HCT116 (cell line): ENCODE results near the gene DERA. TPM values are rescaled to one million over a fixed set of nuclear protein-coding genes. Genes with fewer than 3 reads are reported as not detected.

Source experiments
- ATAC-seq: fragments of 200-7000 bp; cut with Tn5 transposase; 2 replicates; pipeline ENCODE4 v1.9.1; 2020; ENCODE audit warnings: mild to moderate bottlenecking, moderate library complexity
- BruUV-seq: library from RNA; stranded (reverse); fragments of 400-500 nt; replicated peaks from 2 replicates; lab custom pipeline; 2021; lab: Mats Ljungman, UMichigan
- CTCF ChIA-PET: fragments of 300-600 bp; sonication (Branson Sonifier 250); formaldehyde crosslinking; loops from one replicate; lab custom pipeline; 2021; ENCODE audit warnings: antibody characterized with exemption; lab: Charles Lee
- POLR2A ChIA-PET: fragments of 300-600, 350-600 bp; sonication (Branson Sonifier 250); formaldehyde crosslinking; loops from one replicate; lab custom pipeline; 2021; ENCODE audit warnings: antibody characterized with exemption; lab: Charles Lee
- RAD21 ChIA-PET, 2 experiments: fragments of 300-600 bp; sonication (Branson Sonifier 250); formaldehyde crosslinking; loops; one replicate each; lab custom pipeline; 2023; ENCODE audit warnings: low total read pairs in 2 of 2; ENCODE audit not compliant: uncharacterized antibody in 2 of 2, unreplicated experiment in 2 of 2, low non-redundant PET in 1 of 2; lab: Charles Lee
- DNase-seq: peaks from one replicate; pipeline ENCODE4 v3.0.0-alpha.2; 2010; ENCODE audit warnings: low read depth, low spot score
- H2AFZ ChIP-seq: fragments of 200-600 bp; shearing (Covaris generic), sonication (generic); 2 replicates; pipeline ENCODE4 v1.6.1; 2017; ENCODE audit warnings: low read depth, mixed run types, mixed read lengths, antibody characterized with exemption, low read length; ENCODE audit not compliant: poor library complexity, severe bottlenecking
- H3K27ac ChIP-seq: 2 replicates; pipeline ENCODE4 v1.5.1; 2012; ENCODE audit warnings: low read depth, low read length
- H3K27me3 ChIP-seq: fragments of 200-600 bp; sonication (generic); 2 replicates; pipeline ENCODE4 v1.6.1; 2016; ENCODE audit warnings: mixed run types, low read length, mixed read lengths; ENCODE audit not compliant: insufficient read depth
- H3K36me3 ChIP-seq, 2 experiments: fragments of 200-500 bp in 1 of 2; fragments of 200-600 bp in 1 of 2; sonication (Bioruptor generic) in 1 of 2; sonication (generic) in 1 of 2; 2 replicates each; pipeline versions ENCODE4 v1.5.1 to v1.6.1; 2014 to 2016; ENCODE audit warnings: low read length in 2 of 2, inconsistent platforms in 1 of 2, mixed read lengths in 1 of 2, mixed run types in 1 of 2; ENCODE audit not compliant: insufficient read depth in 2 of 2, control insufficient read depth in 1 of 2
- H3K4me1 ChIP-seq, 2 experiments: fragments of 200-600 bp in 1 of 2; sonication (generic) in 1 of 2; 2 replicates each; pipeline versions ENCODE4 v1.5.1 to v1.6.1; 2012 to 2017; ENCODE audit warnings: low read length in 2 of 2, inconsistent platforms in 1 of 2, mild to moderate bottlenecking in 1 of 2, mixed read lengths in 1 of 2, mixed run types in 1 of 2, moderate library complexity in 1 of 2; ENCODE audit not compliant: insufficient read depth in 2 of 2, control insufficient read depth in 1 of 2
- H3K4me2 ChIP-seq: fragments of 200-600 bp; sonication (generic); 2 replicates; pipeline ENCODE4 v1.6.1; 2017; ENCODE audit warnings: mixed run types, low read length, mixed read lengths
- H3K4me3 ChIP-seq, 2 experiments: fragments of 200-600 bp in 1 of 2; sonication (generic) in 1 of 2; replicated peaks in 1 of 2; 2 replicates each; pipeline ENCODE4 v1.5.1; 2011 to 2016; ENCODE audit warnings: low read length in 2 of 2, control low read depth in 1 of 2, low read depth in 1 of 2, mild to moderate bottlenecking in 1 of 2, mixed read lengths in 1 of 2, mixed run types in 1 of 2
- H3K79me2 ChIP-seq: fragments of 200-600 bp; sonication (generic); 2 replicates; pipeline ENCODE4 v1.6.1; 2017; ENCODE audit warnings: mild to moderate bottlenecking, mixed run types, low read length, moderate library complexity, mixed read lengths; ENCODE audit not compliant: insufficient read depth
- H3K9ac ChIP-seq: fragments of 200-600 bp; sonication (generic); 2 replicates; pipeline ENCODE4 v1.6.1; 2016; ENCODE audit warnings: low read length, mixed read lengths
- H3K9me2 ChIP-seq: fragments of 200-600 bp; sonication (generic), shearing (Covaris generic); 2 replicates; pipeline ENCODE4 v1.6.1; 2017; ENCODE audit warnings: mixed run types, mild to moderate bottlenecking, moderate library complexity; ENCODE audit not compliant: insufficient read depth
- H3K9me3 ChIP-seq, 2 experiments: fragments of 200-500 bp in 1 of 2; fragments of 200-600 bp in 1 of 2; sonication (Bioruptor generic) in 1 of 2; sonication (generic) in 1 of 2; 2 replicates each; pipeline ENCODE4 v1.6.1; 2014 to 2017; ENCODE audit warnings: low read length in 2 of 2, mixed read lengths in 2 of 2, inconsistent platforms in 1 of 2, low read depth in 1 of 2, mild to moderate bottlenecking in 1 of 2, mixed run types in 1 of 2, moderate library complexity in 1 of 2; ENCODE audit not compliant: control insufficient read depth in 1 of 2, insufficient read depth in 1 of 2
- H4K20me1 ChIP-seq: fragments of 200-600 bp; sonication (generic), shearing (Covaris generic); 2 replicates; pipeline ENCODE4 v1.6.1; 2017; ENCODE audit warnings: mixed run types, mild to moderate bottlenecking, moderate library complexity; ENCODE audit not compliant: insufficient read depth
- ATF3 ChIP-seq: IDR thresholded peaks from 2 replicates; pipeline ENCODE4 v1.6.1; 2012
- CBX3 ChIP-seq: IDR thresholded peaks from 2 replicates; pipeline ENCODE4 v1.6.1; 2012; ENCODE audit warnings: low read depth
- CTCF ChIP-seq, 3 experiments: fragments of 200-600 bp in 1 of 3; sonication (generic) in 1 of 3; IDR thresholded peaks in 2 of 3; conservative IDR thresholded peaks in 1 of 3; 2 replicates each; pipeline ENCODE4 v1.5.1; 2012 to 2017; ENCODE audit warnings: low read depth in 2 of 3, low read length in 2 of 3, antibody characterized with exemption in 1 of 3, borderline replicate concordance in 1 of 3, control low read depth in 1 of 3, mild to moderate bottlenecking in 1 of 3, mixed read lengths in 1 of 3, mixed run types in 1 of 3, moderate library complexity in 1 of 3; ENCODE audit not compliant: insufficient read depth in 1 of 3
- EGR1 ChIP-seq: IDR thresholded peaks from 2 replicates; pipeline ENCODE4 v1.6.1; 2012; ENCODE audit warnings: low read depth
- ELF1 ChIP-seq: IDR thresholded peaks from 2 replicates; pipeline ENCODE4 v1.6.1; 2012; ENCODE audit warnings: low read depth, borderline replicate concordance
- EZH2 ChIP-seq: fragments of 200-600 bp; sonication (generic); IDR thresholded peaks from 2 replicates; pipeline ENCODE4 v1.6.1; 2017; ENCODE audit warnings: antibody characterized with exemption, mixed run types
- EZH2phosphoT487 ChIP-seq: fragments of 200-600 bp; IDR thresholded peaks from 2 replicates; pipeline ENCODE4 v1.6.1; 2018; ENCODE audit warnings: antibody characterized with exemption, borderline replicate concordance
- FOSL1 ChIP-seq: IDR thresholded peaks from 2 replicates; pipeline ENCODE4 v1.6.1; 2012; ENCODE audit warnings: low read depth
- MAX ChIP-seq: IDR thresholded peaks from 2 replicates; pipeline ENCODE4 v1.6.1; 2012
- POLR2A ChIP-seq: IDR thresholded peaks from 2 replicates; pipeline ENCODE4 v1.7.0; 2011; ENCODE audit warnings: borderline replicate concordance; ENCODE audit not compliant: insufficient read depth, insufficient read length; ENCODE audit errors: extremely low read depth
- POLR2AphosphoS5 ChIP-seq: IDR thresholded peaks from 2 replicates; pipeline ENCODE4 v1.6.1; 2011; ENCODE audit warnings: mild to moderate bottlenecking, low read depth, low read length, moderate library complexity
- RAD21 ChIP-seq: IDR thresholded peaks from 2 replicates; pipeline ENCODE4 v1.6.1; 2012; ENCODE audit warnings: low read depth, mild to moderate bottlenecking
- SIN3A ChIP-seq: IDR thresholded peaks from 2 replicates; pipeline ENCODE4 v1.6.1; 2012; ENCODE audit warnings: low read depth
- SP1 ChIP-seq: IDR thresholded peaks from 2 replicates; pipeline ENCODE4 v1.6.1; 2012; ENCODE audit warnings: low read depth
- SRF ChIP-seq: IDR thresholded peaks from 2 replicates; pipeline ENCODE4 v1.6.1; 2012; ENCODE audit warnings: low read depth
- TCF7L2 ChIP-seq: IDR thresholded peaks from 2 replicates; pipeline ENCODE4 v1.7.0; 2011; ENCODE audit warnings: borderline replicate concordance, inconsistent platforms; ENCODE audit not compliant: insufficient read depth, insufficient read length; ENCODE audit errors: extremely low read depth
- YY1 ChIP-seq: IDR thresholded peaks from 2 replicates; pipeline ENCODE4 v1.6.1; 2011; ENCODE audit warnings: low read length, low read depth, moderate library complexity, mild to moderate bottlenecking; ENCODE audit not compliant: insufficient replicate concordance; ENCODE audit errors: extremely low read depth
- ZBTB33 ChIP-seq: IDR thresholded peaks from 2 replicates; pipeline ENCODE4 v1.6.1; 2011; ENCODE audit warnings: mild to moderate bottlenecking, low read length, moderate library complexity; ENCODE audit not compliant: insufficient replicate concordance; ENCODE audit errors: extremely low read depth
- ZNF274 ChIP-seq: fragments of 200-500 bp; sonication (Bioruptor generic); IDR thresholded peaks from 2 replicates; pipeline ENCODE4 v1.6.1; 2014; ENCODE audit warnings: mild to moderate bottlenecking, low read depth, low read length, inconsistent platforms
- intact Hi-C: fragments of 100-400 bp; cut with micrococcal nuclease; formaldehyde crosslinking; loops from 2 replicates; pipeline ENCODE4 v1.10.0; 2022
- total RNA-seq: library from RNA; stranded (reverse); gene quantifications from one replicate; pipeline ENCODE4 v1.2.1, GENCODE V29; 2021; ENCODE audit not compliant: unreplicated experiment

DERA gene
- total RNA-seq, 1 experiment from 2014 or later, result 32.6 TPM

- no TSS peak for BruUV-seq
- H3K9me3 ChIP-seq, result no peaks in the 10 kb centered on the region
- H2AFZ ChIP-seq, result no peak overlapping the region
- POLR2A ChIA-PET, result no interaction called here
- no peak overlapping the region for H3K27ac ChIP-seq
- TF ChIP-seq ELF1, result no peak
- TF ChIP-seq MAX, result no peak
- TF ChIP-seq CBX3, result no peak
- TF ChIP-seq EGR1, result no peak
- no peak for TF ChIP-seq EZH2
- no peak for TF ChIP-seq POLR2AphosphoS5
- no peak for TF ChIP-seq ZBTB33
- no peak for TF ChIP-seq TCF7L2
- no peak for TF ChIP-seq CTCF (IDR thresholded peaks at IDR 0.05 in 2 of 3, conservative IDR thresholded peaks at IDR 0.05 in 1 of 3; ENCODE audit: borderline replicate concordance in 1 of 3, insufficient read depth in 1 of 3, low read depth in 2 of 3, low read length in 2 of 3)
- TF ChIP-seq SIN3A, result no peak
- TF ChIP-seq ATF3, result no peak
- no peak for TF ChIP-seq RAD21
- no peak for TF ChIP-seq SRF
- TF ChIP-seq EZH2phosphoT487, result no peak
- no peak for TF ChIP-seq SP1
- TF ChIP-seq FOSL1, result no peak
- no peak for TF ChIP-seq YY1
- no peak for TF ChIP-seq POLR2A
- no peak for TF ChIP-seq ZNF274
- no peaks in the 10 kb centered on the region for H3K27me3 ChIP-seq
- CTCF ChIA-PET, result no interaction called here
- DNase-seq (no peak), ATAC-seq (no peak)
- no peak overlapping the region for H3K4me3 ChIP-seq
- no peaks in the 10 kb centered on the region for H3K9me2 ChIP-seq
- H3K79me2 ChIP-seq, result no peaks in the 10 kb centered on the region
- H3K9ac ChIP-seq, result no peak overlapping the region
- H4K20me1 ChIP-seq, result no peaks in the 10 kb centered on the region
- no peaks in the 10 kb centered on the region for H3K36me3 ChIP-seq
- intact Hi-C loops, result no loop called here
- RAD21 ChIA-PET, result no interaction called here
- H3K4me2 ChIP-seq, result no peak overlapping the region
- no peaks in the 10 kb centered on the region for H3K4me1 ChIP-seq
Measured at GRCh38 chr12:15997910-15998309, 86.8 kb downstream of the DERA start.
